ENCODE data around the gene NBEA. TPM values are rescaled to one million over a fixed set of nuclear protein-coding genes. Genes with fewer than 3 reads are reported as not detected.

NBEA gene
- total RNA-seq, 1 donor from 2014 or later: 3.9 TPM

- CTCF ChIA-PET: interaction anchor here (0.7 to 2.2 kb wide), 4 partner anchors 28 to 1363 kb away, joined by 3 to 7 read pairs (median 4); no protein-coding TSS in a partner anchor
These were observed 221.6 kb downstream of the NBEA start for GRCh38 chr13:35163674-35164073.

DNA sequence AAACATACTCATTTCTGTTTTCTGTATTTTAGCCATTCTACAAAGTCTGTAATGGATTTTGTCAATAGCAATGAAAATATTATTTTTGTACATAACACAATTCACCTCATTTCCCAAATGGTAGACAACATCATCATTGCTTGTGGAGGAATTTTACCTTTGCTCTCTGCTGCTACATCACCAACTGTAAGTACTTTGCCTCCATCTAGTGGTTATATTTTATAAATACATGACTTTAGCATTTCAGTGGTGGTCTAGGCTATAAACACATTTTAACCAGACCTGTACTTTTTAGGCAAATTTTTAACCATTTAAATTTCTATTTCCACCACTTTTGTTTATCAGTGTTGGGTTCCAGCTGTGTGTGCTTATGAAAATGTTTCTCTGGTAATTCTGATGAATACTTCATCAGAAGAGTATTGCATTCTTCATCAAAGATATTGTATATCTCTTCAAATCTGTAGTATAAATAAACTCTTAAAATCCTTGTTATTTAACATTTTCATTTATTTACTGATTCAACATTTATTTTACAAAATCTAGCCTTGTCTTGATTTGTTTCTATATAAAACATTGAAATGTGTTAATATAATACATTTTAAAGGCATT is 222.4 kb downstream of the NBEA start:
- CTCF ChIA-PET: interaction anchor here (0.7 to 2.2 kb wide), 5 partner anchors 29 to 1937 kb away, joined by 3 to 7 read pairs (median 6); no protein-coding TSS in a partner anchor
- Mint-ChIP-seq H3K36me3 (ENCODE audit: low read depth) (no peaks in the 10 kb centered on the region), H3K27ac (no peak overlapping the region), H3K9me3 (no peaks in the 10 kb centered on the region), H3K4me1 (peaks cover 8% of the 10 kb centered on the region), H3K4me3 (no peak overlapping the region), H3K27me3 (no peaks in the 10 kb centered on the region)
- ATAC-seq (ENCODE audit: low read depth) (peak; percentile 52), DNase-seq (no peak)
- POLR2A ChIA-PET: no interaction called here
- intact Hi-C loops (cut with micrococcal nuclease): loop anchor here (1.0 to 5.0 kb wide), 5 partner anchors 222 to 1936 kb away; partner anchors contain the start of gene NBEA
- TF ChIP-seq, protein P1, sequence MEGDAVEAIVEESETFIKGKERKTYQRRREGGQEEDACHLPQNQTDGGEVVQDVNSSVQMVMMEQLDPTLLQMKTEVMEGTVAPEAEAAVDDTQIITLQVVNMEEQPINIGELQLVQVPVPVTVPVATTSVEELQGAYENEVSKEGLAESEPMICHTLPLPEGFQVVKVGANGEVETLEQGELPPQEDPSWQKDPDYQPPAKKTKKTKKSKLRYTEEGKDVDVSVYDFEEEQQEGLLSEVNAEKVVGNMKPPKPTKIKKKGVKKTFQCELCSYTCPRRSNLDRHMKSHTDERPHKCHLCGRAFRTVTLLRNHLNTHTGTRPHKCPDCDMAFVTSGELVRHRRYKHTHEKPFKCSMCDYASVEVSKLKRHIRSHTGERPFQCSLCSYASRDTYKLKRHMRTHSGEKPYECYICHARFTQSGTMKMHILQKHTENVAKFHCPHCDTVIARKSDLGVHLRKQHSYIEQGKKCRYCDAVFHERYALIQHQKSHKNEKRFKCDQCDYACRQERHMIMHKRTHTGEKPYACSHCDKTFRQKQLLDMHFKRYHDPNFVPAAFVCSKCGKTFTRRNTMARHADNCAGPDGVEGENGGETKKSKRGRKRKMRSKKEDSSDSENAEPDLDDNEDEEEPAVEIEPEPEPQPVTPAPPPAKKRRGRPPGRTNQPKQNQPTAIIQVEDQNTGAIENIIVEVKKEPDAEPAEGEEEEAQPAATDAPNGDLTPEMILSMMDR (IDR thresholded peaks at IDR 0.05): peak; percentile 63

More at GRCh38 chr13:35163674-35164073, 221.6 kb downstream of the NBEA start:
- Mint-ChIP-seq H3K27me3 (no peaks in the 10 kb centered on the region), H3K4me3 (no peak overlapping the region), H3K27ac (no peak overlapping the region), H3K4me1 (peaks cover 8% of the 10 kb centered on the region), H3K36me3 (ENCODE audit: low read depth) (peaks cover 2% of the 10 kb centered on the region), H3K9me3 (no peaks in the 10 kb centered on the region)
- DNase-seq: no peak
- TF ChIP-seq, protein P1 (IDR thresholded peaks at IDR 0.05): no peak
- no peak for ATAC-seq (ENCODE audit: low read depth)
- intact Hi-C loops (cut with micrococcal nuclease): loop anchor here (1.0 to 5.0 kb wide), 5 partner anchors 221 to 1935 kb away; partner anchors contain the start of gene NBEA
- POLR2A ChIA-PET: no interaction called here

- ChIA-PET POLR2A (no interaction called here), CTCF (interaction anchor here (1.4 to 2.2 kb wide), 2 partner anchors 1234 to 1937 kb away, joined by 7 read pairs; no protein-coding TSS in a partner anchor)
- no peaks in the 10 kb centered on the region for H3K9me3 Mint-ChIP-seq
- no peak overlapping the region for H3K27ac Mint-ChIP-seq
- intact Hi-C loops (cut with micrococcal nuclease): loop anchor here (2.0 kb wide), 2 partner anchors 1234 to 1364 kb away; no protein-coding TSS in a partner anchor
- TF ChIP-seq, protein P1 (IDR thresholded peaks at IDR 0.05): no peak
- H3K36me3 Mint-ChIP-seq (ENCODE audit: low read depth): no peaks in the 10 kb centered on the region
- ATAC-seq (ENCODE audit: low read depth) (no peak), DNase-seq (no peak)
- H3K4me3 Mint-ChIP-seq: no peak overlapping the region
- no peaks in the 10 kb centered on the region for H3K27me3 Mint-ChIP-seq
- H3K4me1 Mint-ChIP-seq: peaks cover 8% of the 10 kb centered on the region
These were observed 223.1 kb downstream of the NBEA start for GRCh38 chr13:35165205-35165604.

DNA sequence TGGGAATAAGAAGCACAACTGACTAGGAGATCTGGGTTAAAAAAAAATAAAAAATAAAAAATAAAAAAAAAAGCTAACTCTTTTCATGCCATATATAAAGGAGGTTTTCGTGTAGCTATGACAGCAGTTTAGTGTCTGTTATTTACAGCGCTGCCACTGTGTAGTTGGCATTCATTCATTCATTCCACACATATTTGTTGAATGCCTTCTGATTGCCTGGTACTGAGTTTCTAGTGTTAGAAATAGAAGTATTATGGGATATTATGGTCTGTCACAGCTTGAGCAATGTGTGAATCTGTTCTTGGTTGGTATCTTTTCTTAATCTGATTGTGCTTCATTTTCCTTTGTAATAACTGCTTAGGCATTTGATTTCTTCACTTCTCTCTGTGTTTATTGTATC is 237.4 kb downstream of the NBEA start:
- POLR2A ChIA-PET: no interaction called here
- TF ChIP-seq, protein P1 (IDR thresholded peaks at IDR 0.05): no peak
- no peak for ATAC-seq (ENCODE audit: low read depth)
- no peaks in the 10 kb centered on the region for H3K4me1 Mint-ChIP-seq
- H3K4me3 Mint-ChIP-seq: no peak overlapping the region
- no peaks in the 10 kb centered on the region for H3K9me3 Mint-ChIP-seq
- peaks cover 7% of the 10 kb centered on the region for H3K36me3 Mint-ChIP-seq (ENCODE audit: low read depth)
- no peak for DNase-seq
- intact Hi-C loops (cut with micrococcal nuclease): no loop called here
- H3K27ac Mint-ChIP-seq: no peak overlapping the region
- CTCF ChIA-PET: no interaction called here
- no peaks in the 10 kb centered on the region for H3K27me3 Mint-ChIP-seq

GRCh38 chr13:35179920-35180663 is 238.0 kb downstream of the NBEA start:
- H3K36me3 Mint-ChIP-seq (ENCODE audit: low read depth): peaks cover 8% of the 10 kb centered on the region
- no peaks in the 10 kb centered on the region for H3K27me3 Mint-ChIP-seq
- no peak for ATAC-seq (ENCODE audit: low read depth)
- POLR2A ChIA-PET: no interaction called here
- H3K9me3 Mint-ChIP-seq: no peaks in the 10 kb centered on the region
- DNase-seq: no peak
- TF ChIP-seq, protein P1 (IDR thresholded peaks at IDR 0.05): no peak
- intact Hi-C loops (cut with micrococcal nuclease): no loop called here
- CTCF ChIA-PET: no interaction called here
- H3K4me1 Mint-ChIP-seq: no peaks in the 10 kb centered on the region
- no peak overlapping the region for H3K4me3 Mint-ChIP-seq
- no peak overlapping the region for H3K27ac Mint-ChIP-seq

Data from activated B cell treated with CpG ODN at 0.5 μM for 24 hours (primary cell).